WERI-Rb-1 (cell line): ENCODE data around the gene PTGES2.
"Not testable (repeated sequence)": the region's sequence is repeated elsewhere in the genome, so short reads cannot be mapped to it uniquely, and the experiment has no call there.

ENCODE experiments used
- DNase-seq: peaks from one replicate; pipeline ENCODE4 v3.0.0-alpha.2; 2020
- H3K27ac ChIP-seq: fragments of 250-450 bp; sonication (Bioruptor Pico); 2 replicates; pipeline ENCODE4 v1.5.1; 2020; ENCODE audit warnings: mild to moderate bottlenecking, moderate library complexity
- H3K27me3 ChIP-seq: fragments of 250-450 bp; sonication (Bioruptor Pico); 2 replicates; pipeline ENCODE4 v1.5.1; 2021; ENCODE audit warnings: mild to moderate bottlenecking, low read depth, moderate library complexity; ENCODE audit not compliant: insufficient read depth, severe bottlenecking
- H3K36me3 ChIP-seq: fragments of 250-450 bp; sonication (Bioruptor Pico); 2 replicates; pipeline ENCODE4 v1.5.1; 2020; ENCODE audit warnings: mild to moderate bottlenecking, moderate library complexity
- H3K4me3 ChIP-seq: 2 replicates; pipeline ENCODE4 v1.5.1; 2011; ENCODE audit warnings: low read depth, mild to moderate bottlenecking, control low read depth, low read length
- H3K9me3 ChIP-seq: fragments of 250-450 bp; sonication (Bioruptor Pico); 2 replicates; pipeline ENCODE4 v1.5.1; 2021; ENCODE audit warnings: mild to moderate bottlenecking, moderate library complexity; ENCODE audit not compliant: severe bottlenecking
- CTCF ChIP-seq: IDR thresholded peaks from 2 replicates; pipeline ENCODE4 v1.5.1; 2011; ENCODE audit warnings: low read depth, mild to moderate bottlenecking, control low read depth, inconsistent platforms, low read length

PTGES2 gene

GRCh38 chr9:128077847-128078503 lies 49.6 kb downstream of the PTGES2 start:
- DNase-seq, result no peak
- Histone ChIP-seq H3K36me3 (peaks cover 34% of the 10 kb centered on the region), H3K27ac (no peak overlapping the region), H3K4me3 (no peak overlapping the region), H3K9me3 (no peaks in the 10 kb centered on the region), H3K27me3 (no peaks in the 10 kb centered on the region)
- TF ChIP-seq CTCF, result no peak

GRCh38 chr9:128073253-128073886 lies 54.2 kb downstream of the PTGES2 start:
- H3K36me3 ChIP-seq, result peaks cover 19% of the 10 kb centered on the region
- no peak for DNase-seq
- H3K4me3 ChIP-seq, result no peak overlapping the region
- no peaks in the 10 kb centered on the region for H3K27me3 ChIP-seq
- no peak for TF ChIP-seq CTCF
- no peaks in the 10 kb centered on the region for H3K9me3 ChIP-seq
- H3K27ac ChIP-seq, result no peak overlapping the region

GRCh38 chr9:128072144-128073021 lies 55.1 kb downstream of the PTGES2 start:
- peaks cover 19% of the 10 kb centered on the region for H3K36me3 ChIP-seq
- TF ChIP-seq CTCF, result no peak
- H3K27ac ChIP-seq, result no peak overlapping the region
- no peaks in the 10 kb centered on the region for H3K27me3 ChIP-seq
- DNase-seq, result no peak
- no peak overlapping the region for H3K4me3 ChIP-seq
- no peaks in the 10 kb centered on the region for H3K9me3 ChIP-seq

- H3K27ac ChIP-seq, H3K9me3 ChIP-seq, DNase-seq, H3K4me3 ChIP-seq, H3K27me3 ChIP-seq: not testable (repeated sequence)
- H3K36me3 ChIP-seq, result peaks cover 13% of the 10 kb centered on the region
These were observed 56.1 kb downstream of the PTGES2 start for GRCh38 chr9:128071475-128071874.

GRCh38 chr9:128070874-128071273 lies 56.7 kb downstream of the PTGES2 start:
- H3K27ac ChIP-seq, result no peak overlapping the region
- no peak for TF ChIP-seq CTCF
- H3K27me3 ChIP-seq, result no peaks in the 10 kb centered on the region
- no peaks in the 10 kb centered on the region for H3K9me3 ChIP-seq
- no peak for DNase-seq
- H3K36me3 ChIP-seq, result peaks cover 13% of the 10 kb centered on the region
- H3K4me3 ChIP-seq, result no peak overlapping the region
